Measurements from ENCODE around the gene CCSER1.

CCSER1 gene

DNA sequence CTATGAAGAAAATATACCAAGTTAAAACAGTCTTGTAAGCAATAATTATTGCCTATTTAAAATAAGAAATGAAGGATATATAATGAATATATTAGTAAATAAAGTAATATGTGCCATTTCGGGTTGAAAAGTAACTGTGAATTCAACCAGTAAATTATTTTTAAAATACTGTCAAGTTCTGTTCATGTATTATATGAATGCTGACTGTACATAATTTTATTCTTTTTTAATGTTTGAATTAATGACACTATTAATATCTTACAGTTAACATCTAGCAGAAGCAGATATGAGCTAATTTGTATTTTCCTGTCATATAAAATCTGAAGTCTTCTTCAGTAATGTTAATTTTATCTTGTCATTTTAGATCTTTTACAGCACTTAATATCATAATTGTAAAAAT lies 632.9 kb downstream of the CCSER1 start:
- no peak overlapping the region for H3K4me3 ChIP-seq (ENCODE audit: low read depth, low read length, poor library complexity, severe bottlenecking)
- no peak overlapping the region for H3K4me2 ChIP-seq (ENCODE audit: low read length)
- H3K27me3 ChIP-seq (ENCODE audit: insufficient read depth, low read length): no peaks in the 10 kb centered on the region
- H3K9ac ChIP-seq (ENCODE audit: low read length): no peak overlapping the region
- no peaks in the 10 kb centered on the region for H3K9me3 ChIP-seq (ENCODE audit: low read length)
- H2AFZ ChIP-seq (ENCODE audit: low read length): no peak overlapping the region
- H3K79me2 ChIP-seq (ENCODE audit: insufficient read depth, low read length): no peaks in the 10 kb centered on the region
- no peaks in the 10 kb centered on the region for H4K20me1 ChIP-seq (ENCODE audit: insufficient read depth, low read length)
- no peaks in the 10 kb centered on the region for H3K4me1 ChIP-seq (ENCODE audit: insufficient read depth, low read length, severe bottlenecking)
- no peak overlapping the region for H3K27ac ChIP-seq (ENCODE audit: low read depth, low read length, poor library complexity, severe bottlenecking)
- no peaks in the 10 kb centered on the region for H3F3A ChIP-seq (ENCODE audit: insufficient read depth, low read length)
- no peaks in the 10 kb centered on the region for H3K36me3 ChIP-seq (ENCODE audit: insufficient read depth, low read length)
- TF ChIP-seq, protein P1, sequence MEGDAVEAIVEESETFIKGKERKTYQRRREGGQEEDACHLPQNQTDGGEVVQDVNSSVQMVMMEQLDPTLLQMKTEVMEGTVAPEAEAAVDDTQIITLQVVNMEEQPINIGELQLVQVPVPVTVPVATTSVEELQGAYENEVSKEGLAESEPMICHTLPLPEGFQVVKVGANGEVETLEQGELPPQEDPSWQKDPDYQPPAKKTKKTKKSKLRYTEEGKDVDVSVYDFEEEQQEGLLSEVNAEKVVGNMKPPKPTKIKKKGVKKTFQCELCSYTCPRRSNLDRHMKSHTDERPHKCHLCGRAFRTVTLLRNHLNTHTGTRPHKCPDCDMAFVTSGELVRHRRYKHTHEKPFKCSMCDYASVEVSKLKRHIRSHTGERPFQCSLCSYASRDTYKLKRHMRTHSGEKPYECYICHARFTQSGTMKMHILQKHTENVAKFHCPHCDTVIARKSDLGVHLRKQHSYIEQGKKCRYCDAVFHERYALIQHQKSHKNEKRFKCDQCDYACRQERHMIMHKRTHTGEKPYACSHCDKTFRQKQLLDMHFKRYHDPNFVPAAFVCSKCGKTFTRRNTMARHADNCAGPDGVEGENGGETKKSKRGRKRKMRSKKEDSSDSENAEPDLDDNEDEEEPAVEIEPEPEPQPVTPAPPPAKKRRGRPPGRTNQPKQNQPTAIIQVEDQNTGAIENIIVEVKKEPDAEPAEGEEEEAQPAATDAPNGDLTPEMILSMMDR (IDR thresholded peaks at IDR 0.05; ENCODE audit: low read length): no peak
- no peak for TF ChIP-seq EZH2 (IDR thresholded peaks at IDR 0.05; ENCODE audit: borderline replicate concordance, low read length)
- H3K9me2 ChIP-seq (ENCODE audit: low read depth, low read length): no peaks in the 10 kb centered on the region

DNA sequence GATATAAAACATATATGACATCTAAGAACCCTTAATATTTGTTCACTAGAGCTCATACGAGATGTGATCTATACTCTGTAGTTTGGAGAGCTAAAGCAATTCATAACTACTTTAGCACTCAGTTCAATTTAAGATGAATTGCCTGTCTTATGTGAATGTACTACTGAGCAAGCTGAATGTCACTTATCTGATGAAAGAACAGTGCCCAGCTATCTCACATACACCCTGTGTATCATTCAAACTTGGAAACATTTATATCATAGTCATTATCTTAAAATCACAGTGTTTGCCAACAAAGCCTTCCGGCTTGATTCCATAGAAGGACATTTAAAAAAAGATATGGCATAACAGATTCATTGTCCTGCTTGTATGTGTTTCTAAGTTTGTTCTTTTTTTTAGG lies 639.6 kb downstream of the CCSER1 start:
- Histone ChIP-seq H3K9ac (ENCODE audit: low read length) (no peak overlapping the region), H2AFZ (ENCODE audit: low read length) (no peak overlapping the region), H3K4me1 (ENCODE audit: insufficient read depth, low read length, severe bottlenecking) (no peaks in the 10 kb centered on the region), H3K4me2 (ENCODE audit: low read length) (no peak overlapping the region), H3K4me3 (ENCODE audit: low read depth, low read length, poor library complexity, severe bottlenecking) (no peak overlapping the region), H4K20me1 (ENCODE audit: insufficient read depth, low read length) (no peaks in the 10 kb centered on the region), H3K27ac (ENCODE audit: low read depth, low read length, poor library complexity, severe bottlenecking) (no peak overlapping the region), H3K9me2 (ENCODE audit: low read depth, low read length) (no peaks in the 10 kb centered on the region), H3K27me3 (ENCODE audit: insufficient read depth, low read length) (no peaks in the 10 kb centered on the region), H3K9me3 (ENCODE audit: low read length) (no peaks in the 10 kb centered on the region), H3F3A (ENCODE audit: insufficient read depth, low read length) (no peaks in the 10 kb centered on the region), H3K79me2 (ENCODE audit: insufficient read depth, low read length) (no peaks in the 10 kb centered on the region), H3K36me3 (ENCODE audit: insufficient read depth, low read length) (no peaks in the 10 kb centered on the region)
- no peak for TF ChIP-seq EZH2 (IDR thresholded peaks at IDR 0.05; ENCODE audit: borderline replicate concordance, low read length)

DNA sequence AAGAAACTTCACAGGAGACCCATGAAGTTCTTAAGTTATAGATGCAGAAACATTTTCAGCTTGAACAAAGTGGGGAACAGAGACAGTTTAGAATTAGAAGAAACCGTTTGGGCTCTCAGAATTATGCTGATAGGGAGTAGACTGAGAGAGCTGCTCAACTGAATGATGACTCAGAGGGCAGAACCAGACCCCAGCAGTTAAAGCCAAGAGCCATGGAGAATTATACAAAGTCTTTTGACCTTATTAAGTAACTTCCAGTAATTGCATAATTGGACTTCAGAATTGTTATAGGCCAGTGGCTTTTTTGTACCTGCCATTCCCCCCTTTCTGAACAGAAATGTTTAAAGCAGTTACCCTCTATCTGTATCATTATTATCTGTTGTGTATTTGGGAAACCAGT lies 642.1 kb downstream of the CCSER1 start:
- H3K9me3 ChIP-seq (ENCODE audit: low read length): no peaks in the 10 kb centered on the region
- H3K4me1 ChIP-seq (ENCODE audit: insufficient read depth, low read length, severe bottlenecking): no peaks in the 10 kb centered on the region
- no peaks in the 10 kb centered on the region for H3K9me2 ChIP-seq (ENCODE audit: low read depth, low read length)
- TF ChIP-seq, protein P1 (IDR thresholded peaks at IDR 0.05; ENCODE audit: low read length): no peak
- no peak for TF ChIP-seq EZH2 (IDR thresholded peaks at IDR 0.05; ENCODE audit: borderline replicate concordance, low read length)
- H3K79me2 ChIP-seq (ENCODE audit: insufficient read depth, low read length): no peaks in the 10 kb centered on the region
- H3K27ac ChIP-seq (ENCODE audit: low read depth, low read length, poor library complexity, severe bottlenecking): no peak overlapping the region
- no peak overlapping the region for H2AFZ ChIP-seq (ENCODE audit: low read length)
- no peak overlapping the region for H3K4me2 ChIP-seq (ENCODE audit: low read length)
- H3K36me3 ChIP-seq (ENCODE audit: insufficient read depth, low read length): no peaks in the 10 kb centered on the region
- no peaks in the 10 kb centered on the region for H3F3A ChIP-seq (ENCODE audit: insufficient read depth, low read length)
- no peaks in the 10 kb centered on the region for H3K27me3 ChIP-seq (ENCODE audit: insufficient read depth, low read length)
- H3K9ac ChIP-seq (ENCODE audit: low read length): no peak overlapping the region
- H3K4me3 ChIP-seq (ENCODE audit: low read depth, low read length, poor library complexity, severe bottlenecking): no peak overlapping the region
- no peaks in the 10 kb centered on the region for H4K20me1 ChIP-seq (ENCODE audit: insufficient read depth, low read length)

DNA sequence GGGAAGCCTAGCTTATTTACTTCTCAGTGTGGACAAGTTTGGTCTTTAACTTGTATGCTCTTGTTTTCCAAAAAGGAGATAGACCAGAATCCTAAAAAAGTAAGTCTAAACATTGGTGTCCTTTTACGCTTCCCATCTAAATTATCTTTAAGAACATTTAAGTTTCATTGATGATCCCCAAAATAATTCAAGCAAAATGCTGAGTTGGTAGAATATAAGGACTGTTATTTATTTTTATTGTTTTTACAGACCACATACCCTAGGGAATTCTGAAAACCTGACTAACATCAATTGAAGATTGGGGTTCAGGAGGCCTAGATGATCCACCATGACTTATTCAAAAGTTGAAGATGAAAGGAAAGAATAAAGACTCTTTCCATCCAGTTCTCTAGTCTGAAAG lies 653.0 kb downstream of the CCSER1 start:
- Histone ChIP-seq H3K9me2 (ENCODE audit: low read depth, low read length) (no peaks in the 10 kb centered on the region), H3K4me2 (ENCODE audit: low read length) (no peak overlapping the region), H3K9ac (ENCODE audit: low read length) (no peak overlapping the region), H3K27ac (ENCODE audit: low read depth, low read length, poor library complexity, severe bottlenecking) (no peak overlapping the region), H3F3A (ENCODE audit: insufficient read depth, low read length) (no peaks in the 10 kb centered on the region), H4K20me1 (ENCODE audit: insufficient read depth, low read length) (no peaks in the 10 kb centered on the region), H3K4me3 (ENCODE audit: low read depth, low read length, poor library complexity, severe bottlenecking) (no peak overlapping the region), H3K9me3 (ENCODE audit: low read length) (no peaks in the 10 kb centered on the region), H3K4me1 (ENCODE audit: insufficient read depth, low read length, severe bottlenecking) (no peaks in the 10 kb centered on the region), H2AFZ (ENCODE audit: low read length) (no peak overlapping the region), H3K79me2 (ENCODE audit: insufficient read depth, low read length) (no peaks in the 10 kb centered on the region), H3K36me3 (ENCODE audit: insufficient read depth, low read length) (no peaks in the 10 kb centered on the region), H3K27me3 (ENCODE audit: insufficient read depth, low read length) (no peaks in the 10 kb centered on the region)
- TF ChIP-seq, protein P1 (IDR thresholded peaks at IDR 0.05; ENCODE audit: low read length): no peak
- no peak for TF ChIP-seq EZH2 (IDR thresholded peaks at IDR 0.05; ENCODE audit: borderline replicate concordance, low read length)

Data from OCI-LY1 (cell line).